Gastroesophageal sphincter (tissue), 3 donors: Measurements from ENCODE around the gene FANCG.

ENCODE experiments used
- POLR2A ChIP-seq, 2 donors: fragments of 450-650 bp; IDR thresholded peaks; one replicate each; pipeline ENCODE4 v1.6.1; 2017; ENCODE audit warnings: antibody characterized with exemption in 2 of 2, mild to moderate bottlenecking in 2 of 2, moderate library complexity in 1 of 2
- TF ChIP-seq, protein P1 (sequence below), 4 experiments: fragments of 200-600 bp in 2 of 4; fragments of 450-650 bp in 2 of 4; sonication (generic) in 1 of 4; IDR thresholded peaks; one replicate each; pipeline ENCODE4 v1.5.1; 2017 to 2019; ENCODE audit warnings: antibody characterized with exemption in 4 of 4, mild to moderate bottlenecking in 2 of 4, moderate library complexity in 2 of 4

DNA sequence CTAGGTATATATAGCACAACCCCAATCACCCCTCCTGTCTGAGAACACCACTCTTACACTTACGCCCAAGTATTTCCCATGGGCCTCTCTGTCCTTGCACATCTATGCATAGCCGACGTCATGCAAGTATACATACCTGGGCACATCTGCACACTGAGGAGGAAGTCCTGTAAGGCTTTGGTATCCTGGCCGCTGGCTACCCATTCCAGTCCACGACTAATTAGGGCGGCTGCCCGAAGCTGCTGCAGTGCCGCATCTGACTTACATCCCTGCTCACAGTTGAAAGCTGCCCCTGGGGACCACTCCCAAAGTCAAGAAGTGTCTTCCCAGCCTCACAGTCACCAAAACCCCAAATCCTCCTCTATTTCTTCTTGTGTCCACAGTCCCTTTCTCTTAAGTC lies 5.0 kb downstream of the FANCG start:
- TF ChIP-seq POLR2A (IDR thresholded peaks at IDR 0.05), result no peak
- TF ChIP-seq, protein P1, sequence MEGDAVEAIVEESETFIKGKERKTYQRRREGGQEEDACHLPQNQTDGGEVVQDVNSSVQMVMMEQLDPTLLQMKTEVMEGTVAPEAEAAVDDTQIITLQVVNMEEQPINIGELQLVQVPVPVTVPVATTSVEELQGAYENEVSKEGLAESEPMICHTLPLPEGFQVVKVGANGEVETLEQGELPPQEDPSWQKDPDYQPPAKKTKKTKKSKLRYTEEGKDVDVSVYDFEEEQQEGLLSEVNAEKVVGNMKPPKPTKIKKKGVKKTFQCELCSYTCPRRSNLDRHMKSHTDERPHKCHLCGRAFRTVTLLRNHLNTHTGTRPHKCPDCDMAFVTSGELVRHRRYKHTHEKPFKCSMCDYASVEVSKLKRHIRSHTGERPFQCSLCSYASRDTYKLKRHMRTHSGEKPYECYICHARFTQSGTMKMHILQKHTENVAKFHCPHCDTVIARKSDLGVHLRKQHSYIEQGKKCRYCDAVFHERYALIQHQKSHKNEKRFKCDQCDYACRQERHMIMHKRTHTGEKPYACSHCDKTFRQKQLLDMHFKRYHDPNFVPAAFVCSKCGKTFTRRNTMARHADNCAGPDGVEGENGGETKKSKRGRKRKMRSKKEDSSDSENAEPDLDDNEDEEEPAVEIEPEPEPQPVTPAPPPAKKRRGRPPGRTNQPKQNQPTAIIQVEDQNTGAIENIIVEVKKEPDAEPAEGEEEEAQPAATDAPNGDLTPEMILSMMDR (IDR thresholded peaks at IDR 0.05), result no peak
